Activated CD8-positive, alpha-beta T cell treated with anti-CD3 and anti-CD28 coated beads, Interleukin-2, amount 10 ng/mL, durations not matched to agents 7 days and 5 days (primary cell): ENCODE measurements around the gene PLEKHO2. TPM values are rescaled to one million over a fixed set of nuclear protein-coding genes. Genes with fewer than 3 reads are reported as not detected.
"Not testable (repeated sequence)": the region's sequence is repeated elsewhere in the genome, so short reads cannot be mapped to it uniquely, and the experiment has no call there.

ENCODE experiments used
- ATAC-seq: fragments of 150-1000 bp; cut with Tn5 transposase; one replicate; pipeline ENCODE4 v1.10.0; 2021; ENCODE audit warnings: moderate library complexity
- CTCF ChIA-PET: fragments of 350-600 bp; sonication (Branson Sonifier 250); formaldehyde crosslinking; loops from one replicate; lab custom pipeline; 2021; ENCODE audit warnings: antibody characterized with exemption; lab: Charles Lee
- POLR2A ChIA-PET: fragments of 350-600 bp; sonication (Branson Sonifier 250); formaldehyde crosslinking; loops from one replicate; lab custom pipeline; 2021; ENCODE audit warnings: antibody characterized with exemption; lab: Charles Lee
- DNase-seq: peaks from one replicate; pipeline ENCODE4 v3.0.0-alpha.2; 2020
- H3K27ac Mint-ChIP-seq: one replicate; pipeline ENCODE4 v1.8.0; 2021; ENCODE audit warnings: mild to moderate bottlenecking, mixed read lengths
- H3K27me3 Mint-ChIP-seq: one replicate; pipeline ENCODE4 v1.8.0; 2021; ENCODE audit warnings: low read depth, mixed read lengths
- H3K36me3 Mint-ChIP-seq: one replicate; pipeline ENCODE4 v1.8.0; 2021; ENCODE audit warnings: low read depth, mixed read lengths
- H3K4me1 Mint-ChIP-seq: one replicate; pipeline ENCODE4 v1.8.0; 2021; ENCODE audit warnings: low read depth, mixed read lengths
- H3K4me3 Mint-ChIP-seq: one replicate; pipeline ENCODE4 v1.8.0; 2021; ENCODE audit warnings: mild to moderate bottlenecking, mixed read lengths
- H3K9me3 Mint-ChIP-seq: one replicate; pipeline ENCODE4 v1.8.0; 2022; ENCODE audit warnings: mixed read lengths; ENCODE audit not compliant: insufficient read depth
- total RNA-seq, 2 experiments: library from RNA; stranded (reverse); gene quantifications; one replicate each; pipeline ENCODE4 v1.2.3, GENCODE V29; 2021

Gene PLEKHO2, protein sequence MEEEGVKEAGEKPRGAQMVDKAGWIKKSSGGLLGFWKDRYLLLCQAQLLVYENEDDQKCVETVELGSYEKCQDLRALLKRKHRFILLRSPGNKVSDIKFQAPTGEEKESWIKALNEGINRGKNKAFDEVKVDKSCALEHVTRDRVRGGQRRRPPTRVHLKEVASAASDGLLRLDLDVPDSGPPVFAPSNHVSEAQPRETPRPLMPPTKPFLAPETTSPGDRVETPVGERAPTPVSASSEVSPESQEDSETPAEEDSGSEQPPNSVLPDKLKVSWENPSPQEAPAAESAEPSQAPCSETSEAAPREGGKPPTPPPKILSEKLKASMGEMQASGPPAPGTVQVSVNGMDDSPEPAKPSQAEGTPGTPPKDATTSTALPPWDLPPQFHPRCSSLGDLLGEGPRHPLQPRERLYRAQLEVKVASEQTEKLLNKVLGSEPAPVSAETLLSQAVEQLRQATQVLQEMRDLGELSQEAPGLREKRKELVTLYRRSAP
- 10 to 100 TPM; 25.8 to 26.4 TPM for total RNA-seq

DNA sequence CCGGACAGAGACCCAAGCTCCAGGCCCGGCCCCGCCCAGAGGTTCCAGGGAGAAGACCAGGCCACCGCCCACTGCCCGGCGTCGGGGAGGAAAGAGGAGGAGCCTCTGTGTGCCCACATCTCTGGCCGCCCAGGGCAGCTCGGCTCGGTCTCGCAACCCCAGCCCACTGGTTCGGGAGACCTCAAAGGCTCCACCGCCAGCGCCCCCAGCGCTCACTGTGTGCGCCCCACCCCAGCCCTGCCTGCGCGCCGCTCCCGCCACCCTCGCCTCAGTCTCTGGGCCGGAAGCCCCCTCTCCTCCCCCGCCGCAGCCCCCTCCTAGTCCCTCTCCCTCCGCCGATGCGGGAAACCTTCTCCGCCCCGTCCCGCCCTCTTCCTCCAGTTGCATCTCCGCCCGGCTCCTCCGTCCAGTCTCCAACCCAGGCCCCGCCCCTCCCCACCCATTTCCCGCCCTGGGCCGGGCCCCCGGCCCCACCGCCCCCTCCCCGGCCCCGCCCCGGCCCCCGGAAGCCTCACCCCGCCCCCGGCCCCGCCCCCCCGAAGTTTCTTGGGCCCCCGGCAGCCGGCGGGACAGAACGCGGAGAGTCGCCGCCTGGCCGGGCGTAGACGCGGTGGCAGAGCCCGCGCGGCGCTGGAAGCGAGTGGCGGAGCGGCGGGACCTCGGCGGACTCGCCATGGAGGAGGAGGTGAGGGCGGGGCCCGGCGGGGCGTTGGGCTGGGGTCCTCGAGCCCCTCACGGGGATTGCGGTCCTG, at the start of gene PLEKHO2:
TSS of gene PLEKHO2 (plus strand) at position 572 of the 752 bp plus-strand sequence. CDS start at position 674, 102 bp downstream.
- ATAC-seq (peak; percentile 79), DNase-seq (peak; percentile 98)
- ChIA-PET POLR2A (interaction anchor here (0.5 to 3.0 kb wide), 6 partner anchors 16 to 53 kb away, joined by 3 to 48 read pairs (median 4); partner anchors contain the start of gene PIF1), CTCF (interaction anchor here (0.7 to 7.1 kb wide), 8 partner anchors 10 to 154 kb away, joined by 3 to 114 read pairs (median 4); partner anchors contain the start of gene PIF1)
- Mint-ChIP-seq H3K36me3 (peaks cover 19% of the 10 kb centered on the region), H3K27ac (peak within 1 kb of the TSS; percentile 90), H3K27me3 (no peaks in the 10 kb centered on the region), H3K9me3 (no peaks in the 10 kb centered on the region), H3K4me3 (peak within 1 kb of the TSS; percentile 90), H3K4me1 (peaks cover 77% of the 10 kb centered on the region)

DNA sequence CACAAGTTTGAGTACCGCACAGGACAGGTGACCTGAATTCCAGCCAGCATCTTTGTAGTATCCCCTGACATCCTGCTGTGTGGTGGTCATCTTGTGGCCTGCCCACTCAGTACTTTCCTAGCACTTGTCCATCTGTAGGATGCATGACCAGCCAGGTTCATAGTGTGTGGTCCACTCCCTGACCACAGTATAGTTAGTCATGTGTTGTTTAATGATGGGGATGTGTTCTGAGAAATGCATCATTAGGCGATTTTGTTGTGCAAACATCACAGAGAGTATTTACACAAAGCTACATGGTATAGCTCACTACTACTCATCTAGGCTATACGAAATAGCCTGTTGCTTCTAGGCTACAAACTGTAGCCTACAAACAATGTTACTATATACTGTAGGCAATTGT, 49.4 kb upstream of the PLEKHO2 start:
- ChIA-PET CTCF (interaction anchor here (2.2 kb wide), 1 partner anchor 12 kb away, joined by 5 read pairs; no protein-coding TSS in a partner anchor), POLR2A (no interaction called here)
- Mint-ChIP-seq H3K27ac (no peak overlapping the region), H3K4me1 (no peaks in the 10 kb centered on the region), H3K27me3 (no peaks in the 10 kb centered on the region), H3K4me3 (no peak overlapping the region), H3K36me3 (no peaks in the 10 kb centered on the region), H3K9me3 (no peaks in the 10 kb centered on the region)
- no peak for ATAC-seq
- DNase-seq: no peak

DNA sequence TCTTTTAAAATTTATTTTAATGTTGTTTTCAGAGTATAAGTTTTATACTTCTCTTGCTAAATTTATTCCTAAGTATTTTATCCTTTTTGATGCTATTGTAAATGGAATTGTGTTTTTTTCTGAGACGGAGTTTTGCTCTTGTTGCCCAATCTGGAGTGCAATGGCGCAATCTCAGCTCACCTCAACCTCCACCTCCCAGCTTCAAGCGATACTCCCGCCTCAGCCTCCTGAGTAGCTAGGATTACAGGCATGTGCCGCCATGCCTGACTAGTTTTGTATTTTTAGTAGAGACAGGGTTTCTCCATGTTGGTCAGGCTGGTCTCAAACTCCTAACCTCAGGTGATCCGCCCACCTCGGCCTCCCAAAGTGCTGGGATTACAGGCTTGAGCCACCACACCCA, 46.4 kb upstream of the PLEKHO2 start:
- H3K36me3 Mint-ChIP-seq, ATAC-seq: not testable (repeated sequence)

DNA sequence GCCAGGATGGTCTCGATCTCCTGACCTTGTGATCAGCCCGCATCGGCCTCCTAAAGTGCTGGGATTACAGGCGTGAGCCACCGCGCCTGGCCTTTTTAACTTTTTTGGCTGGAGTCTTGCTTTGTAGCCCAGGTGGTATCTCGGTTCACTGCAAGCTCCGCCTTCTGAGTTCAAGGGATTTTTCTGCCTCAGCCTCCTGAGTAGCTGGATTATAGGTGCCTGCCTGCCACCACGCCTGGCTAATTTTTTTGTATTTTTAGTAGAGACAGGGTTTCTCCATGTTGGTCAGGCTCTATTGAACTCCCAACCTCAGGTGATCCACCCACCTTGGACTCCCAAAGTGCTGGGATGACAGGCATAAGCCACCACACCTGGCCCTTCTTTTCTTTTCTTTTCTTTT, 45.8 kb upstream of the PLEKHO2 start:
- CTCF ChIA-PET: interaction anchor here (1.2 kb wide), 1 partner anchor 14 kb away, joined by 4 read pairs; no protein-coding TSS in a partner anchor
- POLR2A ChIA-PET, H3K27ac Mint-ChIP-seq, H3K9me3 Mint-ChIP-seq, H3K36me3 Mint-ChIP-seq, DNase-seq, H3K4me3 Mint-ChIP-seq, ATAC-seq, H3K4me1 Mint-ChIP-seq, H3K27me3 Mint-ChIP-seq: not testable (repeated sequence)

More for the DNA sequence above, 46.4 kb upstream of the PLEKHO2 start:
- H3K9me3 Mint-ChIP-seq, H3K27ac Mint-ChIP-seq, H3K4me1 Mint-ChIP-seq, DNase-seq, POLR2A ChIA-PET, H3K4me3 Mint-ChIP-seq, H3K27me3 Mint-ChIP-seq: not testable (repeated sequence)
- CTCF ChIA-PET: interaction anchor here (1.2 kb wide), 1 partner anchor 14 kb away, joined by 4 read pairs; no protein-coding TSS in a partner anchor

DNA sequence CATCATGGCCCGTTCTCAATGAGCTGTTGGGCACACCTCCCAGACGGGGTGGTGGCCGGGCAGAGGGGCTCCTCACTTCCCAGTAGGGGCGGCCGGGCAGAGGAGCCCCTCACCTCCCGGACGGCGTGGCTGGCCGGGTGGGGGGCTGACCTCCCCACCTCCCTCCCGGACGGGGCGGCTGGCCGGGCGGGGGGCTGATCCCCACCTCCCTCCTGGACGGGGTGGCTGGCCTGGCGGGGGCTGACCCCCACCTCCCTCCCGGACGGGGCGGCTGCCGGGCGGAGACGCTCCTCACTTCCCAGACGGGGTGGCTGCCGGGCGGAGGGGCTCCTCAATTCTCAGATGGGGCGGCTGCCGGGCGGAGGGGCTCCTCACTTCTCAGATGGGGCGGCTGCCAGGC, 42.8 kb upstream of the PLEKHO2 start:
- CTCF ChIA-PET, H3K27me3 Mint-ChIP-seq, POLR2A ChIA-PET, H3K4me3 Mint-ChIP-seq, H3K36me3 Mint-ChIP-seq, H3K4me1 Mint-ChIP-seq, H3K9me3 Mint-ChIP-seq, H3K27ac Mint-ChIP-seq, DNase-seq, ATAC-seq: not testable (repeated sequence)

DNA sequence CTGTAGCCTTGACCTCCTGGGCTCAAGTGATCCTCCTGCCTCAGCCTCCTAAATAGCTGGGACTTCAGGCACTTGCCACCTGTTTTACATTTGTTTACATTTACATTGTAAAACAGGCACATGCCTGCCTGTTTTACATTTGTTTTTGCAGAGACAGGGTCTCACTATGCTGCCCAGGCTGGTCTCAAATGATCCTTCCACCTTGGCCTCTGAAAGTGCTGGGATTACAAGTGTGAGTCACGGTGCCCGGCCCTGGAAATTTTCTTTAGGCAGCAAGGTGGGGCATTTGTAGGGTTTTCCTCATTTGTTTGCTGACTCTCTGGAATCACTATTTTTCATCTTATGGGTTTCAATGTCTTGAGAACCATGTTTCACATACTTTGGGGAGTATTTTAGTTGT, 41.2 kb upstream of the PLEKHO2 start:
- Mint-ChIP-seq H3K27ac (no peak overlapping the region), H3K36me3 (no peaks in the 10 kb centered on the region), H3K9me3 (no peaks in the 10 kb centered on the region), H3K4me1 (no peaks in the 10 kb centered on the region), H3K27me3 (no peaks in the 10 kb centered on the region), H3K4me3 (no peak overlapping the region)
- ATAC-seq (no peak), DNase-seq (no peak)
- CTCF ChIA-PET: no interaction called here
- POLR2A ChIA-PET: no interaction called here

DNA sequence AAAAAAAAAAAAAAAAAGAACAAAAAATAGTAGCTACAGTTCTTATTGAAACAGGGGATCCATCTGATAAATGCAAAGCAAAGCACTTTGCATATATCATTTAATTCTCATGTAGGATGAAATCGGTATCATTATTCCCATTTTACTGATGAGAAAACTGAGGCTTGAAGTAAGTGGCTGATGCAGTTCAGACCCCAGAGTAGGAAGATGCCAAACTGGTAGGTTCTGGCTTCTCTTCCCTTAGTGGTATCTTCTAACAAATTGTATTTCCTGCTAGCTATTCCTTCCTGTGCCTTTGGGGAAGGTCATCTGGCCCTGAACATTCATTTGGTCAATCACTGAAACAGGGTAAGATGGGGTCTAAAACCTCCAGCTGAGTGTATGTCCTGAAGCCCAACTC, 38.2 kb upstream of the PLEKHO2 start:
- H3K9me3 Mint-ChIP-seq: no peaks in the 10 kb centered on the region
- H3K27me3 Mint-ChIP-seq: no peaks in the 10 kb centered on the region
- no peak overlapping the region for H3K27ac Mint-ChIP-seq
- ATAC-seq (no peak), DNase-seq (no peak)
- no peak overlapping the region for H3K4me3 Mint-ChIP-seq
- CTCF ChIA-PET: interaction anchor here (0.7 to 1.3 kb wide), 4 partner anchors 32 to 103 kb away, joined by 3 to 4 read pairs (median 4); no protein-coding TSS in a partner anchor
- H3K36me3 Mint-ChIP-seq: no peaks in the 10 kb centered on the region
- no peaks in the 10 kb centered on the region for H3K4me1 Mint-ChIP-seq
- POLR2A ChIA-PET: interaction anchor here (0.5 kb wide), 1 partner anchor 209 kb away, joined by 13 read pairs; no protein-coding TSS in a partner anchor

DNA sequence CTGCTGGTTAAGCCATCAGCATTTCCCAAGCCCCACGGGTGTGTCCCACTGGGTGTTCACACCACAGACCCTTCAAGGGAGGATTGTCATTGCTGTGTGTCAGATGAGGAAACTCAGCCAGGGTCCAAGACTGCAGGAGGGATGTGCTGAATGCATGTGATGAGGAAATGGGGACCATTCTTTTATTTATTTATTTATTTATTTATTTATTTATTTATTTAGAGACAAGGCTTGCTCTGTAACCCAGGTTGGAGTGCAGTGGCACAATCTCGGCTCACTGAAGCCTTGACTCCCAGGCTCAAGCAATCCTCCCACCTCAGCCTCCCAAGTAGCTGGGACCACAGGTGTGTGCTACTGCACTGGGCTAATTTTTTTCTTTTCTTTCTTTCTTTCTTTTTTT, 37.1 kb upstream of the PLEKHO2 start:
- Mint-ChIP-seq H3K27ac (no peak overlapping the region), H3K4me1 (no peaks in the 10 kb centered on the region), H3K9me3 (no peaks in the 10 kb centered on the region), H3K36me3 (no peaks in the 10 kb centered on the region), H3K27me3 (peaks cover 4% of the 10 kb centered on the region), H3K4me3 (no peak overlapping the region)
- POLR2A ChIA-PET: no interaction called here
- ATAC-seq: no peak
- no peak for DNase-seq
- CTCF ChIA-PET: interaction anchor here (1.3 kb wide), 1 partner anchor 77 kb away, joined by 4 read pairs; no protein-coding TSS in a partner anchor

DNA sequence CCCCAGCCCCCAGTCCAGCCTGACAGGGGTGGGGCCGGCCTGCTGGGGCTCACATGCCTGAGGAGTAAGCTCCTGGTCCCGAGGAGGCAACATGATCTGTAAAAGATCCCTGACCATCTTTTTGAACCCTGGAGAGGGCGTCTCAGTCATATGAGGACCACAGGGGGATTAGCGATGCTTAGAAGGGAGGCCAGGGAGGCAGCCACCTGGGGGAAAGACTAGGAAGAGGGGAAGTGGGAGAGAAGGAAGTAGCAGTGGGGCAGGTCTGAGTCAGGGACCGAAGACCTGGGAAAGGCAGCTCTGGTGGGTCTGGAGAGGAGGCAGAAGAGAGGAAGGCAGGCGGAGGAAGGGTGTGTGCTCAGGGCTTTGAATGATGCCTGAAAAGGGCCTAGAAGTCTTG, 35.2 kb upstream of the PLEKHO2 start:
- DNase-seq (no peak), ATAC-seq (no peak)
- Mint-ChIP-seq H3K4me3 (no peak overlapping the region), H3K9me3 (no peaks in the 10 kb centered on the region), H3K27me3 (peaks cover 6% of the 10 kb centered on the region), H3K36me3 (no peaks in the 10 kb centered on the region), H3K27ac (no peak overlapping the region), H3K4me1 (no peaks in the 10 kb centered on the region)
- POLR2A ChIA-PET: no interaction called here
- CTCF ChIA-PET: interaction anchor here (1.4 kb wide), 1 partner anchor 78 kb away, joined by 4 read pairs; no protein-coding TSS in a partner anchor

DNA sequence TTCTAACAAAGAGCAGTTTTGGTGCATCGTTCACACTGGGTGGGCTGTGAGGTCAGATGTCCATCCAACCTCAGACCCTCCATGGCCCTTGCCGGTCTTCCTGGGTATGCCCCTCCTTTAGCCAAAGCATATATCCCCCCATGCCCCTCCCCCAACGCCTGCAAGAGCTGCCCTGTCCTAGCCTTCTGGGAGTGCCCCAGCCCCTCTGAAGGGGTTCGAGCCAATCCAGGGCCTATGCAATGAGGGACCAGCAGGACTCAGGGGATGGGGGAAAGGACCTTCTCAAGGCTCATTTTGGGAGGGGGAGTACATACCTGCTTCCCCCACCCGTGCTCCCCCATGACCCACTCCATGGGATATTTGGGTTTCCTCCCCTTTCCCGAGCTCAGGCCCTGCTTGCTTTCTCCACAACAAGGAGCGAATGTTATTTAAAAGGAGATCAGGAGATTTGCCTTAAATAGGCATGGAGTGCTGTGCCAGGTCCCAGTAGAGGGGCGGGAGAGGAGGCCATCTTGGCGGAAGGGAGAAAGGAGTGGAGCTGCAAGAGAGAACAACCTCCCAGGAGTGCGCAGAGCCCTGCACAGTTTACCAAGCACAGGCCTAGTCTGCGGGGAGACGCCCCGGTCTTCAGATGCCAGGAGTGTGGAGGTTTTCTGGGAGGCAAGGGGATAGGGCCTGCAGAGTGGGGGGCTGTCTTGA, 34.5 kb upstream of the PLEKHO2 start:
- Mint-ChIP-seq H3K36me3 (no peaks in the 10 kb centered on the region), H3K4me3 (no peak overlapping the region), H3K9me3 (no peaks in the 10 kb centered on the region), H3K4me1 (no peaks in the 10 kb centered on the region), H3K27me3 (peaks cover 6% of the 10 kb centered on the region), H3K27ac (no peak overlapping the region)
- ChIA-PET POLR2A (interaction anchor here (0.6 kb wide), 1 partner anchor 70 kb away, joined by 3 read pairs; no protein-coding TSS in a partner anchor), CTCF (interaction anchor here (1.5 kb wide), 1 partner anchor 28 kb away, joined by 3 read pairs; no protein-coding TSS in a partner anchor)
- ATAC-seq: no peak
- no peak for DNase-seq

DNA sequence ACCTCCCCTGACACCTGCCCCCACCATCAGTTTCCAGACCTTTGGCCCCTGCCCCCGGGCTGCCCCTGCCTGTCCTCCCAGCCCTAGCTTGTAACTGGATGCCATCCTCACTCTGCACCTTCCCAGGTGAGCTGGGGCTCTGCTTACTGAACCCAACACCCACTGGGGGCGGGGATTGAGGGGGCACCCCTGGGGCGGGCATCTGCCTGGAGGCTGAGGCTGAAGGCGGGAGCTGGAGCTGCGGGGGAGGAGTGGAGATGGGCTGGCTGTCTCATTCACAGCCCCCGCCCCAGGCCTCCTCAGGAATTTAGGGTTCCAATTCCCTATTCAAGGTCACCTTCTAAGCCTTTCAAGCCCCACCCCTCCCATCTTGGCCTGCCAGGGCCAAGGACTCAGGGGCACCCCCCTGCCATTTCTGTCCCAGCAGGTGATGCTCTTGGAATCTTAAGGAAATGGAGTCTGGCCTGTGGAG, 33.9 kb upstream of the PLEKHO2 start:
- Mint-ChIP-seq H3K27ac (no peak overlapping the region), H3K4me1 (no peaks in the 10 kb centered on the region), H3K27me3 (peaks cover 6% of the 10 kb centered on the region), H3K4me3 (no peak overlapping the region), H3K9me3 (no peaks in the 10 kb centered on the region), H3K36me3 (no peaks in the 10 kb centered on the region)
- CTCF ChIA-PET: interaction anchor here (1.5 kb wide), 1 partner anchor 28 kb away, joined by 3 read pairs; no protein-coding TSS in a partner anchor
- POLR2A ChIA-PET: no interaction called here
- no peak for ATAC-seq
- no peak for DNase-seq
